RWPE2 (cell line): ENCODE measurements around the gene SCFD1.
"Not testable (repeated sequence)": the region's sequence is repeated elsewhere in the genome, so short reads cannot be mapped to it uniquely, and the experiment has no call there.

Experiments
- ATAC-seq: fragments of 200-7000 bp; cut with Tn5 transposase; 3 replicates; pipeline ENCODE4 v1.9.1; 2021; ENCODE audit warnings: low read depth
- DNase-seq: peaks from one replicate; pipeline ENCODE4 v3.0.0-alpha.2; 2020; ENCODE audit warnings: low spot score
- H3K27ac ChIP-seq: fragments of 450-650 bp; 2 replicates; pipeline ENCODE4 v1.5.1; 2017; ENCODE audit warnings: mild to moderate bottlenecking; ENCODE audit not compliant: poor library complexity, severe bottlenecking
- H3K27me3 ChIP-seq: fragments of 250-450 bp; sonication (Bioruptor Pico); 2 replicates; pipeline ENCODE4 v1.5.1; 2021; ENCODE audit warnings: mild to moderate bottlenecking, moderate library complexity; ENCODE audit not compliant: insufficient read depth, poor library complexity, severe bottlenecking
- H3K36me3 ChIP-seq: fragments of 250-450 bp; sonication (Bioruptor Pico); 2 replicates; pipeline ENCODE4 v1.5.1; 2020; ENCODE audit warnings: low read depth, mild to moderate bottlenecking, moderate library complexity
- H3K4me1 ChIP-seq: fragments of 250-450 bp; sonication (Bioruptor Pico); 2 replicates; pipeline ENCODE4 v1.5.1; 2021; ENCODE audit warnings: mild to moderate bottlenecking, moderate library complexity; ENCODE audit not compliant: insufficient read depth, poor library complexity, severe bottlenecking
- H3K4me3 ChIP-seq: fragments of 250-450 bp; sonication (Bioruptor Pico); 2 replicates; pipeline ENCODE4 v1.5.1; 2021; ENCODE audit warnings: mild to moderate bottlenecking, moderate library complexity; ENCODE audit not compliant: severe bottlenecking
- H3K9me3 ChIP-seq: fragments of 250-450 bp; sonication (Bioruptor Pico); 2 replicates; pipeline ENCODE4 v1.5.1; 2021; ENCODE audit warnings: mild to moderate bottlenecking, moderate library complexity; ENCODE audit not compliant: severe bottlenecking
- CTCF ChIP-seq: fragments of 450-650 bp; IDR thresholded peaks from one replicate; pipeline ENCODE4 v1.5.1; 2017; ENCODE audit warnings: mild to moderate bottlenecking, moderate library complexity; ENCODE audit not compliant: poor library complexity, severe bottlenecking

Gene SCFD1

GRCh38 chr14:30621940-30622830 is at the start of gene SCFD1:
TSS of gene SCFD1 (plus strand) at chr14:30622319. CDS start at chr14:30622339, 20 bp downstream.
- Histone ChIP-seq H3K27ac (peak within 1 kb of the TSS; percentile 64), H3K4me1 (peaks cover 27% of the 10 kb centered on the region)

GRCh38 chr14:30572771-30573170 is 49.3 kb upstream of the SCFD1 start:
- no peak overlapping the region for H3K27ac ChIP-seq
- H3K4me1 ChIP-seq, result peaks cover 15% of the 10 kb centered on the region
- ATAC-seq (no peak), DNase-seq (no peak)
- no peak overlapping the region for H3K4me3 ChIP-seq
- no peak for TF ChIP-seq CTCF
- peaks cover 4% of the 10 kb centered on the region for H3K9me3 ChIP-seq
- H3K27me3 ChIP-seq, result no peaks in the 10 kb centered on the region
- H3K36me3 ChIP-seq, result peaks cover 8% of the 10 kb centered on the region; the same call in 1 of the 2 replicates

More at GRCh38 chr14:30621940-30622830, at the start of gene SCFD1:
- DNase-seq, result peak; percentile 94
- H3K36me3 ChIP-seq, result peaks cover 22% of the 10 kb centered on the region
- H3K27me3 ChIP-seq, result no peaks in the 10 kb centered on the region
- peak within 1 kb of the TSS; percentile 78 for H3K4me3 ChIP-seq
- peak; percentile 93 for ATAC-seq
- no peak for TF ChIP-seq CTCF
- no peaks in the 10 kb centered on the region for H3K9me3 ChIP-seq

- H3K4me1 ChIP-seq, result peaks cover 15% of the 10 kb centered on the region
- peak; percentile 42; the same call in 1 of the 3 replicates for ATAC-seq
- H3K9me3 ChIP-seq, result no peaks in the 10 kb centered on the region
- no peaks in the 10 kb centered on the region for H3K27me3 ChIP-seq
- no peak overlapping the region for H3K4me3 ChIP-seq
- no peak for TF ChIP-seq CTCF
- no peak for DNase-seq
- H3K36me3 ChIP-seq, result peaks cover 8% of the 10 kb centered on the region; the same call in 1 of the 2 replicates
- no peak overlapping the region for H3K27ac ChIP-seq
Measured at GRCh38 chr14:30573226-30573814, 48.8 kb upstream of the SCFD1 start.

- H3K27me3 ChIP-seq, result no peaks in the 10 kb centered on the region
- DNase-seq, result no peak
- H3K36me3 ChIP-seq, result peaks cover 11% of the 10 kb centered on the region; the same call in 1 of the 2 replicates
- H3K9me3 ChIP-seq, result no peaks in the 10 kb centered on the region
- H3K27ac ChIP-seq, result no peak overlapping the region
- peaks cover 15% of the 10 kb centered on the region for H3K4me1 ChIP-seq
- H3K4me3 ChIP-seq, result no peak overlapping the region
- no peak for TF ChIP-seq CTCF
- no peak for ATAC-seq
Measured at GRCh38 chr14:30573966-30574365, 48.2 kb upstream of the SCFD1 start.

- H3K27ac ChIP-seq, H3K27me3 ChIP-seq, DNase-seq, H3K4me3 ChIP-seq, H3K9me3 ChIP-seq, ATAC-seq: not testable (repeated sequence)
- Histone ChIP-seq H3K4me1 (peaks cover 15% of the 10 kb centered on the region), H3K36me3 (peaks cover 12% of the 10 kb centered on the region; the same call in 1 of the 2 replicates)
Measured at GRCh38 chr14:30574777-30575176, 47.3 kb upstream of the SCFD1 start.

- Histone ChIP-seq H3K4me1 (peaks cover 15% of the 10 kb centered on the region), H3K36me3 (peaks cover 13% of the 10 kb centered on the region)
- DNase-seq, H3K9me3 ChIP-seq, H3K4me3 ChIP-seq, H3K27me3 ChIP-seq, H3K27ac ChIP-seq, ATAC-seq: not testable (repeated sequence)
Measured at GRCh38 chr14:30576333-30576732, 45.8 kb upstream of the SCFD1 start.
